HG03280 (cell line): ENCODE results near the gene ZNF816.
"Not testable (repeated sequence)": the region's sequence is repeated elsewhere in the genome, so short reads cannot be mapped to it uniquely, and the experiment has no call there.

Source experiments
- ATAC-seq: cut with Tn5 transposase; IDR thresholded peaks from one replicate; pipeline ENCODE4 v1.9.1; 2021; ENCODE audit warnings: mild to moderate bottlenecking, moderate library complexity; ENCODE audit not compliant: unreplicated experiment

The ZNF816 gene

DNA sequence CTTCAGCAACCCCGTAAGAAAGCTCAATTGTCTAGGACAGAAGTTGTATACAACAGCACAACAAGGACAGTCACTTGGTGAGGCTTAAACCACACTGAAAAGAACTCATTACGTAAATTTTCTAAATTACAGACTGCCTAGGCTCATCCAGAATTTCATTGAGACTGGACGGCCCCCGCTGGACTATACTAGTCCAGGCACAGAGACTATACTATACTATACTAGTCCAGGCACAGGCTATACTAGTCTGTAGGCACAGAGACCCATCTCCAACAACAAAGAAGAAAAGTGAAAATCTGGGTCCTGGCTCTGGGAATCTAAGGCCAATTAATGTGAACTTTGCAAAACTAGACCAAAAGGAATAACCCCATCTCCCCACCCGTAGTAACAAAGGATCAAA lies 700 bp downstream of the ZNF816 start:
- no peak for ATAC-seq

DNA sequence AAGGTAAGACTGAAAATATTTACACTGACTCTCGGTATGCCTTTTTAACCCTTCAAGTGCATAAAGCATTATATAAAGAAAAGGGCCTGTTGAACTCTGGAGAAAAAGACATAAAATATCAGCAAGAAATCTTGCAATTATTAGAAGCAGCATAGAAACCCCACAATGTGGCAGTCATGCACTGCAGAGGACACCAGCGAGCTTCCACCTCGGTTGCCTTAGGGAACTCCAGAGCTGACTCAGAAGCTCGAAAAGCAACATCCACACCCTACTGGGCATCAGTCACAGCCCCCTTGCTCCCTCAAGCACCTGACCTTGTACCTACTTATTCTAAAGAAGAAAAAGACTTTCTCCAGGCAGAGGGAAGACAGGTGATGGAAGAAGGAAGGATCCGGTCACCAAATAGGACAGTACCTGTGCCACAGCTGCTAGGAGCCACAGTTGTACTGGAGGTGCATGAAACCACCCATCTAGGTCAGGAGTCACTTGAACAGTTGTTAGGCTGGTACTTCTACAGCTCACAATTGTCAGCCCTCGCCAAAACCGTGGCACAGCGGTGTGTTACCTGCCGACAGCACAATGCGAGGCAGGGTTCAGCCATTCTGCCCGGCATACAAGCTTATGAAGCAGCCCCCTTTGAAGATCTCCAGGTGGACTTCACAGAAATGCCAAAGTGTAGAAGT lies 2.9 kb downstream of the ZNF816 start:
- ATAC-seq = no peak

DNA sequence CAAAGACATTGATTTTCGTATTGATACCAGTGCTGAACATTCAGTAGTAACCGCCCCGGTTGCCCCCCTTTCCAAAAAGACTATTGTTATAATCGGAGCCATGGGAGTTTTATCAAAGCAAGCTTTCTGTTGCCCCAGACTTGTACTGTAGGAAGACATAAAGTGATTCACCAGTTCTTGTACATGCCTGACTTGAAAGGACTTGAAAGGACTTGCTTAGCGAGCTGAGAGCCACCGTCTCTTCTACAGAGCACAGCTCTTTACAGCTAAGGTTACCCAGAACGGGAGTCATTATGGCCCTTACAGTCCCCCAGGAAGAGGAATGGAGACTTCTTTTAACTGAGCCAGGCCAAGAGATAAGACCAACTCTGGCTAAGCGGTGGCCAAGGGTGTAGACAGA lies 5.1 kb downstream of the ZNF816 start:
- no peak for ATAC-seq

DNA sequence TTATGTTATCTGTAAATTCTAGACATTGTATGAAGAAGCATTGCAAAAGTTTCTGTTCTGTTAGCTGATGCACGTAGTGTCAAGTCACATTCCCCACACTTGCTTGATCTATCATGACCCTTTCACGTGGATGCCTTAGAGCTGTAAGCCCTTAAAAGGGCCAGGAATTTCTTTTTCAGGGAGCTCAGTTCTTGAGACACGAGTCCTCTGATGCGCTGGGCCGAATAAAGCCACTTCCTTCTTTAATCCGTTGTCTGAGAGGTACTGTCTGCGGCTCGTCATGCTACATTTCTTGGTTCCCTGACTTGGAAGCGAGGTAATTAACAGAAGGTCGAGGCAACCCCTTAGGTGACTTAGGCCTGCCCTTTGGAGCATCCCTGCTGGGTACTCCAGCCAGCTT lies 5.8 kb downstream of the ZNF816 start:
- no peak for ATAC-seq

DNA sequence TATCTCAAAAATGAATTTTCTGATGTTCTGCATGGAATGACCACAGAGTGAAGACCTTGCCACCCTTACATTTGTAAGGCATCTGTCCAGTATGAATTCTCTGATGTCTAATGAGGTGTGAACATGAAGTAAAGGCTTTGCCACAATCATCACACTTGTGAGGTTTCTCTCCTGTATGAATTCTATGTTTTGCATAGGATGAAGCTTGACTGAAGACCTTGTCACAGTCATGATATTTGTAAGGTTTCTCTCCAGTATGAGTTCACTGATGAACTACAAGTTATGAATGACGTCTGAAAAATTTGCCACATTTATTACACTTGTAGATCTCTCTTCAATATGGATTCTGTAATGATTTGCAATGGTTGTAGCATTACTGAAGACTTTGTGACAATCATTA lies 13.3 kb downstream of the ZNF816 start:
- ATAC-seq = no peak

DNA sequence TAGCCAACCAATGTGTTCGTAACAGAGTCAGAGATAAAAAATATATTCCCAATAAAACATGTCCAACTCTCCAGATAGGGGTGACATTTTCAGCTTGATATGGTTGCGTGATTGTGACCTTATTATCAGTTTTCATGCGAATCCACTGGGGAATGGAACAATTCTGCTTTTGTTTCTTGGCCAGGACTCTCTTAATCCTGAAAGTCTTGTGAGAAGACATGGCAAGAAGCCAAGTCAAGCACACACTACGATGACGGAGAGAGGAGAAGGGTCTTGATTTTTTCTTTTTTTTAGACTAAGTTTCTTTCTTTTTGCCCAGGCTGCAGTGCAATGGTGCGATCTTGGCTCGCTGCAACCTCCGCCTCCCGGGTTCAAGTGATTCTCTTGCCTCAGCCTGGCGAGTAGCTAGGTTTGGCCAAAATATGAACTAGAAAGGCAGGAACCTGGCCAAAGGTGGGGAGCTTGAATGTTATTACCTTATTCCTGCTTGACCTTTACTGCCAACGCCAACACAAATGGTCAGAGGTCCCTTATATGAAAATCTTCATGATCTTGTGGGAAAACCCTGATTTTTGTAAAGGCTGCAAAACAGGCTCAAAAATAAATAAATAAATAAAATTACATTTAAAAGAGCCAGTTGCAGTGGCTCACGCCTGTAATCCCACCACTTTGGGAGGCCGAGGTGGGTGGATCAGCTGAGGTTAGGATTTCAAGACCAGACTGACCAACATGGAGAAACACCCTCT lies 14.5 kb downstream of the ZNF816 start:
- no peak for ATAC-seq

DNA sequence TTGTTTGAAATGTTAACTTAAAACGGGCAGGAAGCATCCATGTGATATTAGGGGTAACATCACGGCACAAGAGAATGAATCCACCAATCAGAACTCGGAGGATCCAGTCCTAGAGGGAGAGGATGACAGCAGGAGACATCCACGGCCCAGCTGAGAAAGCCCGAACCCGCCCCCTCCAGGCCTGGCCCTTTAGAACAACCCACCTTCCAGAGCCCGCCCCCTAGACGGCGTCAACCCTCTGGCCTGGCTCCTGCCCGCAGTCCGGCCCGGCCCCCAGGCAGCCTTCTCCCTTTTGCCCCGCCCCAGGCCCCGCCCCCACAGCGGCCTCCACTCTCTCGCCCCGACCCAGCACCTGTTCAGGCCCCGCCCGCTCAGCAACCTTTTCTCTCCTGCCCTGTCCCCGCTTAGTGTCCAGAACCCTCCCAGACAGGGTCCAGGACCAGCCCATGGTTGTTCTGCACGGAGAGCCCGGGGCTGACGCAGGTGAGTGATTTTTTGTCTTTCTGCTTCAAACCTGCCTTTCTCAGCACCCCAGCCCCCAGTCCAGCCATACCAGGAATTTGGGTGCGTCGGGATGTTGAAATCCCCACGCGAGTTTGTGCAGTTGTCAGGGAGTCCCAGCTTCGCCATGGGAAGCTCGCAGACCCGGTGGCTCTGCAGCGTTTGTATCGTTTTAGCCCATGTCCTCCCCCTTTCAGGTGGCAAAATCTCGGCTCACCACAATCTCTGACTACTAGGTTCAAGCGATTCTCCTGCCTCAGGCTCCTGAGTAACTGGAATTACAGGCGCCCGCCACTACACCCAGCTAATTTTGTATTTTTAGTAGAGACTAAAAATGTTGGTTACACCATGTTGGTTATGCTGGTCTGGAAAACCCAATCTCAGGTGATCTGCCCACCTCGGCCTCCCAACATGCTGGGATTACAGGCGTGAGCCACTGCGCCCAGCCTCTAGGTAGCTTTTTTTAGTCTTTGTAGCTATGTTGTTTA lies 16.1 kb downstream of the ZNF816 start:
- no peak for ATAC-seq

DNA sequence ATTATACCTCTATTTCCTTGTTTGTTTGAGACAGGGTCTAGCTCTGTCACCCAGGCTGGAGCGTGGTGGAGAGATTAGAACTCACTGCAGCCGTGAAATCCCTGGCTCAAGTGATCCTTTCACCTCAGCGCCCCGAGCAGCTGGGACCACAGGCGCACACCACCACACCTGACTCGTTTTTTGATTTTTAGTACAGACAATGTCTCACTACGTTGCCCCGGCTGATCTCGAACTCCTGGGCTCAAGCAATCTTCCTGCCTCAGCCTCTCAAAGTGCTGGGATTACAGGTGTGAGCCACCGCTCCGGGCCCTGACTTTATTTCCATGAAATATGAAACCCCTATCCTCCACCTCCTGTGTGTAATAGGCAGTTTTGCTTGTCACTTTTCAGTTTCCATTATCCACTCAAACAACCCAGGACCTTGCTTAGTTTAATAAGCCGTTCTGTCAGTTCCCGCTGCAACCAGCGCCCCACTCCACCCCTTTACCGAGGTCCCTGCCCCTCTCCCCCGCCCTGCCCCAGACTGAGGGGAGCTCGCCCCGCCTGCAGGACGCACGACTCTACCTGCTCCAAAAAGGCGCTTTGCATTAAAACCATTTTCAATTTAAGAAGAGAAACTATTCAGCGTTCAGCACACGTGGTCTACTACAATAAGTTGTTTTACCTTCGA lies 16.9 kb downstream of the ZNF816 start:
- ATAC-seq = no peak

DNA sequence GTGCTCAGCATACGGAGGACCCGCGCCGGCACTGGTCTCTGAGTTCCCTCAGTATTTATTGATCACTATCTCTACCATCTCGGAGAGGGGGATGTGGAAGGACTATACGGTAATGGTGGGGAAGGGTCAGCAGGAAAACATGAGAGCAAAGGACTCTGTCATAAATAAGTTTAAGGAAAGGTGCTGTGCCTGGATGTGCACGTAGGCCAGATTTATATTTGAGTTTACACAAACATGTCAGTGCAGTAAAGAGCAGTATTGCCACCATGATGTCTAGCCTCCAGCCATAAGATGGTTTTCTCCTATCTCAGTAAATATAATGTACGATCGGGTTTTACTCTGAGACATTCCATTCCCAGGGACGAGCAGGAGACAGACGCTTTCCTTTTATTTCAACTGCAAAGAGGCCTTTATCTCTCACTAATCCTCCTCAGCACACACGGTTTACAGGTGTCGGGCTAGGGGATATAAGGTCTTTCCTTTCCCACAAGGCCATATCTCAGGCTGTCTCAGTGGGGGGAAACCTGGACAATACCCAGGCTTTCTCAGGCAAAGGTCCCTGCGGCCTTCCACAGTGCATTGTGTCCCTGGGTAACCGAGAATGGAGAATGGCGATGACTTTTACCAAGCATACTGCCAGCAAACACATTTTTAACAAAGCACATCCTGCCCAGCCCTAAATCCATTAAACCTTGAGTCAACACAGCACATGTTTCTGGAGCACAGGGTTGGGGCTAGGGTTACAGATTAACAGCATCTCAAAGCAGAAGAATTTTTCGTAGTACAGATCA lies 17.8 kb downstream of the ZNF816 start:
- not testable (repeated sequence) for ATAC-seq

DNA sequence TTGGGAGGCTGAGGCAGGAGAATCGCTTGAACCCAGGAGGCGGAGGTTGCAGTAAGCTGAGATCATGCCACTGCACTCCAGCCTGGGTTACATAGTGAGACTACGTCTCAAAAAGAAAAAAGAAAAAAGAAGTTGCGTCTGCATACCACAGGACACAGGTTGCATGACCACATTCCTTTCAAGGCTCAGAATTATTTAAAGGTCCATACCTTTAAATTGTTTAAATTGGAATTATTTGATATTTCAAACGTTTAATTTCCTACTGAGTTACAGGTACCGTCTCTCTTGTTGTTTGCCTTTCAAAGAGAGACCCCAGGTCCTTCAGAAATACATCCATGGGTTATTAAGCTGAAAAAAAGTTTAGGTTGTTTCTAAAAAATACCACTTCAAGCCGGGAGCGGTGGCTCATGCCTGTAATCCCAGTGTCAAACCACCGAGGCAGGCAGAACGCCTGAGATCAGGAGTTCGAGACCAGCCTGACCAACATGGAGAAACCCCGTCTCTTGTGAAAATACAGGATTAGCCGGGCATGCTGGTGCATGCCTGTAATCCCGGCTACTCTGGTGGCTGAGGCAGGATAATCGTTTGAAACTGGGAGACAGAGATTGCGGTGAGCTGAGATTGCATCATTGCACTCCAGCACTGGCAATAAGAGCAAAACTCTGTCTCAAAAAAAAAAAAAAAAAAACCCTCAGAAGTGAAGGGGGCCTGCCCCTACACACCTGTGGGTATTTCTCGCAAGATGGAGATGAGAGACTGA lies 18.6 kb downstream of the ZNF816 start:
- no peak for ATAC-seq

DNA sequence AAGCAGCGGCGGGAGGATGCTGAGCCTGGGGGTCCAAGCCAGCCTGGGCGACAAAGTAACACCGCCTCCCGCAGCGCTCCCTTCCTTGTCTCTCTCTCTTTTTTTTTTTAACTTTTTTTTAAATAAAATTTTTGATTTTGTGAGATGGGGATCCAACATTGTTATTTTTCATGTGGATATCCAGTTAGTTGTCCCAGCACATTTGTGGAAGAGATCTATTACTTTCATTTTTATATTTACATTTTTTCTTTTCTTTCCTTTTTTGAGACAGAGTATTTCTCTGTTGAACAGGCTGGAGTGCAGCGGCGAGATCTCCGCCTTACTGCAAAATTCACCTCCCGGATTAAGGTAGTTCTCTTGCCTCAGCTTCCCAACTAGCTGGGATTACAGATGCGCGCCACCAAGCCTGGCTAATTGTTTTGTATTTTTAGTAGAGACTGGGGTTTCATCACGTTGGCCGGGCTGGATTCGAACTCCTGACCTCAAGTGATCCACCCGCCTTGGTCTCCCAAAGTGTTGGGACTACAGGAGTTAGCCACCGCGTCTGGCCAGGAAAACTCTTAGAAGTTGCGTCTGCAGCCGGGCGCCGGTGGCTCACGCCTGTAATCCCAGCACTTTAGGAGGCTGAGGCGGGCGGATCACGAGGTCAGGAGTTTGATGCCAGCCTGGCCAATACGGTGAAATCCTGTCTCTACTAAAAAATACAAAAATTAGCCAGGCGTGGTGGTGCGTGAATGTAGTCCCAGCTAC lies 19.4 kb downstream of the ZNF816 start:
- no peak for ATAC-seq

DNA sequence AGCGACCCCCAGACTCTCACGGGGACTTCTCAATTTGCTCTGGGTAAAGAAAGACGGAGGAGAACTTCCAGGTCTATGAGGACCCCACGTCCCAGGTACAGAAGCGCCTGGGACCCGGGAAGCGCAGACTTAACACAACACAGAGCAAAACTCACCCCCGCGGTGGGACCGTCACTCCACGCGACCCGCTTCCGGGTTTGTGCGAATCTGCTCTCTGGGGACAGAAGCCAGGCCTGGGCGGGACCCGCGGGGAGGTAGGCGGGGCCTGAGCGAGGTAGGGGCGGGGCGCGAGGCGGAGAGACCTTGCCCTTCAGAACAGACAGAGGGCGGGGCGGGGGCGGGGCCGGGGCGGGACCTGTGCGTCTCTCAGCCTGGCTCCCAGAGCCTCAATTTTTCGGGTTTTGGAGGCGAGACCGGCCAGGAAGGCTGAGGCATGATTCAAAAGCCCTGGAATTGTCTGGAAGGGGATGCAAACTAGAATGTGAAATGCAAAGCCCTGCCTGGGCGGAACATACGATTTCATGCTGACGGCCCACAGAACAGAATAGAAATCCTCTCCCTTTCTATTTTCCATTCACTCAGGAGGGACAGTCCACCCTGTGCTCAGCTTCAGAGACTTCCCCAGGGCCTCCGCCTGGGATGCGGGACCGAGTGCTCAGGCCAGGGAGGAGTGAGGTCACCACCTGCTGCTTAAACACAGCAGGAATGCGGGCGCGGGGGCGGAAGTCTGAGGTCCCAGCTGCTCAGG lies 20.1 kb downstream of the ZNF816 start:
- peak; percentile 98 for ATAC-seq

DNA sequence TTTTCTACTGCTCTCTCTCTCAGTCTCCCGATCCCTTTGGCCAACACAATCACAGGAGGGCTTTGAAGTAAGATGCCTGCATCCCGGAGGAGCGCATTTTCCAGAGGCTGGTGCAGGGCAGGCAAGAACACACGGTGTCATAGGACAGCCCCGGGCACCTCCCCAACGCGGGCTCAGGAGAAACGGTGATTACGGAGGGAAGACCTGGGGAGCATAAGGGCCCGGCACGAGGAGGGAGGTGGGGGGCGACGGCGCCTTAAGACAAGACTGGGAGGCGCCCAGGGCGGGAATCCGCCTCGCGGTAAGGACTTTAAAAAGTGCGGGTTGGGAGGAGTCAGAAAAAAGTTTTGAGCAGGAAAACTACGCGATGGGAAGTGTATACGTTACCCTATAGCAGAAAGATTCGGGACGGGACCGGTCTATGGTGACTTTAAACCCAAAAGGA lies 20.7 kb downstream of the ZNF816 start:
- ATAC-seq = peak; percentile 16

DNA sequence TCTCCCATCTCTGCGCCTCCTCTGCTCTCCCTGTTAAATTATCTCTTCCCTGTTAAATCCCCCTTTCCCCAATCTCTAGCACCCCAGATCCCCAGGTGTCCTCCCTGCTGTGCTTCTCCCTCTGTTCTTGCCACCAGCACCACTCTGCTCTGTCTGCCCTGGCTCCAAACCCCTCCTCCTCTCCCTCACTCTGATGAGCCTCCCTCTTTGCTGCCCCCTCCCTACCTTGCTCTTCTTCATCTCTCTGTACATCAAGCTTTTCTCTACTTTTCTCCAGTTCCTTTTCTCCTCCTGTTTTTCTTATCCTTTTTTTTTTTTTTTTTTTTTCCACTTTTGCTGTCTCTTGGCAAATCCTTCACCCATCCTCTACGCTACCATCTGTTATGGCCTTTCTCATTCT lies 21.2 kb downstream of the ZNF816 start:
- ATAC-seq = not testable (repeated sequence)

DNA sequence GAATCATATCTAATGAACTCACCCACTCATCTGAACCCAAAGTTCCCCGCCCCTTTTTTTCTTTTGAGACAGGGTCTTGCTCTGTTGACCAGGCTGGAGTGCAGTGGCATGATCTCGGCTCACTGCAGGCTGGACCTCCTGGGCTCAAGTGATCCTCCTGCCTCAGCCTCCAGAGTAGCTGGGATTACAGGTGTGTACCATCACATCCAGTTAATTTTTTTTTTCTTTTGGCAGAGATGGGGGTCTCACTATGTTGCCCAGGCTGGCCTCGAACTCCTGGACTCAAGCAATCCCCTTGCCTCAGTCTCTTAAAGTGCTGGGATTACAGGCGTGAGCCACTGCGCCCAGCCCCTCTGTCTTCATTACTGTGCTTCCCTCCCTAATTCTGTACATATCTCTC lies 21.8 kb downstream of the ZNF816 start:
- not testable (repeated sequence) for ATAC-seq

DNA sequence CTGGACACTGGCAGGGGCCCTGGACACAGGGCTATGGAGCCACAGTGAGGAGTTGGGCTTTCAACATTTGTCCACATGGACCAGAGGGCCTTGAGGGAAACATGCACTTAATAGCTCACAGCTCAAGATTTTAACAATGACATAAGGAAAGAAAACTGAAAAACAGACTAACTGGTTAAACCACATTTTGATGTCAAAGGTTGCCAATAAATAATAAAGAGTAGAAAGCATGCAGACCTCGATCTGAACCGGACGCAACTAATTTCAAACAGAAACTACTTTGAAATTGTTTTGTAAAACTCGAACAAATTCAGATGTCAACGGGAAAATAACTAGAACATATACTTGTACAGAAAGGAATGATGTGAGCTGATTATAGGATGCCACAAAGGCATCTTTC lies 23.9 kb downstream of the ZNF816 start:
- no peak for ATAC-seq

DNA sequence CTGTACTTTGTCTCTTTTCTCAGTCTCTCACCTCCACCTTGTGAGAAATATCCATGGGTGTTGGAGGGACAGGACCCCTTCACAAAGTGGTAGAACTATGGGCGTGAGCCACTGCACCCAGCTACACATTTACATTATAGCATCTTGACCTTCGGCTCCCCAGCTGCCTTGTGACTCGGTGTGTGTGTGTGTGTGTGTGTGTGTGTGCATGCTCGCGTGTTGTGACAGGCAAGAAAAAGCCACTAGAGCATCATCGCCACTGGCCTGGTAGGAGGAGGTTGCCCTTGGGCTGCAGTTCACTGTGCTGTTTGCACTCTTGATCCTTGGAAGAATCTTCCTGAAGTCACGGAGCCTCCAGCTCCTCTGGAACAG lies 25.7 kb downstream of the ZNF816 start:
- ATAC-seq = no peak
